Osteocyte (in vitro differentiated cells): Measurements from ENCODE around the gene DAPK3. TPM values are rescaled to one million over a fixed set of nuclear protein-coding genes. Genes with fewer than 3 reads are reported as not detected.

ENCODE experiments used
- DNase-seq: peaks from one replicate; pipeline ENCODE4 v3.0.0; 2021; ENCODE audit warnings: mixed read lengths; ENCODE audit not compliant: unreplicated experiment; ENCODE audit errors: extremely low spot score
- H3K27ac Mint-ChIP-seq: one replicate; pipeline ENCODE4 v1.8.0; 2021; ENCODE audit warnings: mild to moderate bottlenecking, mixed read lengths; ENCODE audit not compliant: unreplicated experiment
- H3K27me3 Mint-ChIP-seq: one replicate; pipeline ENCODE4 v1.8.0; 2021; ENCODE audit warnings: mixed read lengths; ENCODE audit not compliant: unreplicated experiment
- H3K36me3 Mint-ChIP-seq: one replicate; pipeline ENCODE4 v1.8.0; 2021; ENCODE audit warnings: mixed read lengths; ENCODE audit not compliant: unreplicated experiment
- H3K4me1 Mint-ChIP-seq: one replicate; pipeline ENCODE4 v1.8.0; 2021; ENCODE audit warnings: mixed read lengths; ENCODE audit not compliant: unreplicated experiment
- H3K4me3 Mint-ChIP-seq: one replicate; pipeline ENCODE4 v1.8.0; 2021; ENCODE audit warnings: mild to moderate bottlenecking, moderate library complexity, mixed read lengths; ENCODE audit not compliant: unreplicated experiment
- H3K9me3 Mint-ChIP-seq: one replicate; pipeline ENCODE4 v1.8.0; 2021; ENCODE audit warnings: mixed read lengths; ENCODE audit not compliant: unreplicated experiment
- total RNA-seq: library from RNA; stranded (reverse); gene quantifications from 2 replicates; pipeline ENCODE4 v1.2.1, GENCODE V29; 2021
- TF ChIP-seq, protein P1 (sequence below): fragments of 200-600 bp; sonication (generic); IDR thresholded peaks from 2 replicates; pipeline ENCODE4 v1.5.0; 2021; ENCODE audit warnings: antibody characterized with exemption, mild to moderate bottlenecking, moderate library complexity

DAPK3 gene
- total RNA-seq, 1 donor from 2014 or later, result 92.9 TPM

DNA sequence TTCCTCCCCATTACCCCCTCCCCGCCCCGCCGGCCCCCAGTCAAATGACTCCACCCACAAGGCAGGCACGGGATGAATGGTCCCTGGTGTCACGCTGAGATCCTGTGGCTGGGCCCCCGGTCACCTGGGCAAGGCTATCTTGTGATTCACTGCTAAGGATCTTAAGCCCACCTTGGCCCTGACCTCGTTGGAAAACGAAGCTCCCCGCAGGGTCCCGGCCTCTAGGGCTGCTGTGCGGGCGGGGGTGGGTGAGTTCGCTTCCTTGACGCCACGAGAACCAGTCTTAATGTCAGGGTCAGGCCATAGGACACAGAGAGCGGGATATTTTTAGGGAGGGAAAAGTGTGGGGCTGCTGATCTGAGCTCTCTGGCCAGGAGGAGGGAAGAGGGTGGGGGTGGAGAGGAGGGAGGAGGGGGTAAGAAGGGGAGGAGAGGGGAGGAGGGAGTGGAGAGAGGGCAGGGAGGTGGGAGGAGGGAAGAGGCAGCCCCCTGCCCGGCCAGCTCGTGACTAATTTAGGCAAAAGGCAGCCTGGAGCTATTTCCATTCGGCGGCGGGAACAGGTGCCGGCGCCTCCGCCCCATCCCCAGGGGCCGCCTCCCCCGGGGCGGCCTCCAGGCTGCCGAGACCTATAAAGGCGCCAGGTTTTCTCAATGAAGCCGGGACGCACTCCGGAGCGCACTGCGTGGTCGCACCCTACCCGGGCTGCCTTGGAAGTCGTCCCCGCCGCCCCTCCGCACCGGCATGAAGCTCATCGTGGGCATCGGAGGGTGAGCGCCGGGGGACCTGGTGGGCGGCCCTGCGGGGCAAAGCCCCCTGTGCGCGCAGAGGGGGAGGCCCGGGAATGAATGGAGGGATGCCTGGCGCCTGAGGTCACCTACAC, 37.7 kb downstream of the DAPK3 start, which contains the start of gene NMRK2:
NMRK2 (plus strand) TSS at position 139 of the 880 bp plus-strand sequence; CDS start at position 742, 603 bp downstream.
- H3K4me3 Mint-ChIP-seq, result no peak within 1 kb of the TSS
- H3K27me3 Mint-ChIP-seq, result peaks cover 21% of the 10 kb centered on the region
- no peak within 1 kb of the TSS for H3K27ac Mint-ChIP-seq
- H3K9me3 Mint-ChIP-seq, result no peaks in the 10 kb centered on the region
- H3K36me3 Mint-ChIP-seq, result peaks cover 2% of the 10 kb centered on the region
- H3K4me1 Mint-ChIP-seq, result no peaks in the 10 kb centered on the region
- no peak for DNase-seq
- TF ChIP-seq, protein P1, sequence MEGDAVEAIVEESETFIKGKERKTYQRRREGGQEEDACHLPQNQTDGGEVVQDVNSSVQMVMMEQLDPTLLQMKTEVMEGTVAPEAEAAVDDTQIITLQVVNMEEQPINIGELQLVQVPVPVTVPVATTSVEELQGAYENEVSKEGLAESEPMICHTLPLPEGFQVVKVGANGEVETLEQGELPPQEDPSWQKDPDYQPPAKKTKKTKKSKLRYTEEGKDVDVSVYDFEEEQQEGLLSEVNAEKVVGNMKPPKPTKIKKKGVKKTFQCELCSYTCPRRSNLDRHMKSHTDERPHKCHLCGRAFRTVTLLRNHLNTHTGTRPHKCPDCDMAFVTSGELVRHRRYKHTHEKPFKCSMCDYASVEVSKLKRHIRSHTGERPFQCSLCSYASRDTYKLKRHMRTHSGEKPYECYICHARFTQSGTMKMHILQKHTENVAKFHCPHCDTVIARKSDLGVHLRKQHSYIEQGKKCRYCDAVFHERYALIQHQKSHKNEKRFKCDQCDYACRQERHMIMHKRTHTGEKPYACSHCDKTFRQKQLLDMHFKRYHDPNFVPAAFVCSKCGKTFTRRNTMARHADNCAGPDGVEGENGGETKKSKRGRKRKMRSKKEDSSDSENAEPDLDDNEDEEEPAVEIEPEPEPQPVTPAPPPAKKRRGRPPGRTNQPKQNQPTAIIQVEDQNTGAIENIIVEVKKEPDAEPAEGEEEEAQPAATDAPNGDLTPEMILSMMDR, result no peak

DNA sequence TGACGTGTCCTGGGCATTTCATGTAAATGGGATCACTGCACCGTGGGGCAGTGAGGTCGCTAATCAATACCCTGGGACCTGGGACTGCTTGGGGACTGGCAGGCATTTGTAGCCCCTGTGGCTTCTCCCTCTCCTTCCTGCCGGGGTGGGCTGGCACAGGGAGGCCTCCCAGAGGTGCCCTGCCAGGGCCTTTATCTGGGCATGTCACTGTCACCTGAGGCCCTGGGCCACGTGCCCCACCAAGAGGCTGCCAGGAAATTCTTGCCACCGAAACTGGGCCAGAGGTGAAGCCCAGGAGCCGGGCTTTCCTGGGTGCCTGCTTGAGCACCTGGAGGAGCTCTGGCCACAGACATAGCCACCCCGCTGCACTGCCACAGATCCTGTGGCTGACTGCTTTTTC, 39.9 kb downstream of the DAPK3 start:
- no peaks in the 10 kb centered on the region for H3K9me3 Mint-ChIP-seq
- no peak overlapping the region for H3K4me3 Mint-ChIP-seq
- TF ChIP-seq, protein P1, result no peak
- DNase-seq, result no peak
- no peak overlapping the region for H3K27ac Mint-ChIP-seq
- H3K4me1 Mint-ChIP-seq, result no peaks in the 10 kb centered on the region
- peaks cover 25% of the 10 kb centered on the region for H3K27me3 Mint-ChIP-seq
- peaks cover 2% of the 10 kb centered on the region for H3K36me3 Mint-ChIP-seq

DNA sequence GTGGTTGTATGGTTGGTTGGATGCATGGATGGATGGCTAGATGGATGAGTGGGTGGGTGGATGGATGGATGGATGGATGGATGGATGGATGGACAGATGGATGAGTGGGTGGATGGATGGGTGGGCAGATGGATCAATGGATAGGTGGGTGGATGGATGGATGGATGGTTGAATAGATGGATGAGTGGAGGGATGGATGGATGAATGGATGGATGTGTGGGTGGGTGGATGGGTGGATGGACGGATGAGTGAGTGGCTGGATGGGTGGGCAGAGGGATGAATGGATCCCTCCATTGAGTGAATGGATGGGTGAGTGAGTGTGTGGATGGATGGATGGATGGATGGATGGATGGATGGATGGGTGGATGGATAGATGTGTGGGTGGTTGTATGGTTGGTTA, 47.0 kb downstream of the DAPK3 start:
- no peaks in the 10 kb centered on the region for H3K36me3 Mint-ChIP-seq
- H3K4me1 Mint-ChIP-seq, result no peaks in the 10 kb centered on the region
- peaks cover 4% of the 10 kb centered on the region for H3K27me3 Mint-ChIP-seq
- no peak overlapping the region for H3K4me3 Mint-ChIP-seq
- TF ChIP-seq, protein P1, result no peak
- peaks cover 5% of the 10 kb centered on the region for H3K9me3 Mint-ChIP-seq
- DNase-seq, result no peak
- no peak overlapping the region for H3K27ac Mint-ChIP-seq

DNA sequence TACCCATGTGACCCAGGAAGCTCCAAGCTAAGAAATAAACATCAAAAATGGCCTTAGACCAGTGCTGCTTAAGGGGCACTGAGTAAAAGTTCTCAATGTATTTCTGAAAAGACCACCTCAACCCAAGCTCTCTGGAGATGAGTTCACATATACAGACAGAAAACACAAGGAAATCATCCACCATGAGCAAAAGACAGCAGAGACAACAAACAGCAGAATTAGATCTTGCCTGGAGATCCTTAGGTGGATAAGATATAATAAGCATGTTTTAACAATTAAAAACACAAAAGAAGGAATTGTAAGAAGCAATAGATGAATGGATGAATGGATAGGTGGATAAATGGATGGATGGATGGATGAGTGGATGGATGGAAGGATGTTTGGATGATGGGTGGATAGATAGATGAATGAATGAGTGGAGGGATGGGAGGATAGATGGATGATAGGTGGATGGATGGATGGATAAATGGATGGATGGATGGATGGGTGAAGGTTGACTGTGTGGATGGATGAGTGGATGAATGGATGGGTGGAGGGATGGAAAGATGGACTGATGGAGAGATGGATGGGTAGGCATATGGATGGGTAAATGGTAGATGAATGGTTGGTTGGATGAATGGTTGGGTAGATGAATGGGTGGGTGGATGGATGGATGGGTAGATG, 47.7 kb downstream of the DAPK3 start:
- Mint-ChIP-seq H3K27me3 (peaks cover 4% of the 10 kb centered on the region), H3K4me3 (no peak overlapping the region), H3K36me3 (no peaks in the 10 kb centered on the region), H3K9me3 (peaks cover 5% of the 10 kb centered on the region), H3K4me1 (no peaks in the 10 kb centered on the region), H3K27ac (no peak overlapping the region)
- TF ChIP-seq, protein P1, result no peak
- DNase-seq, result no peak

DNA sequence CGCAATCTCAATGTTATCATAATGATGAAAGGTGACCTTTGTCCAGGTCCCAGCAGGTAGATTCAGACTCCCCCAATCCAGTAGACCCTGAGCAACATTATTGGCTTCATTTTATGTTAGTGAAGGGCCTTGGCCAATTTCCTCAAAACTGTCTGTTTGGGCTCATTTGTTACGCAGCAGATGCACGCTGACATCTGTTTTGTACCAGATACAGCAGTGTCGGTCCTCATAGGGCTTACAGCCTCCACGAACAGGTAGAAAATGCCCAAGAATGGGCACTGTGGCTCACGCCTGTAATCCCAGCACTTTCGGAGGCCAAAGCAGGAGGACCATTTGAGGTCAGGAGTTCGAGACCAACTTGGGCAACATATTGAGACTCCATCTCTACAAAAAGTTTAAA, 51.1 kb downstream of the DAPK3 start:
- no peaks in the 10 kb centered on the region for H3K4me1 Mint-ChIP-seq
- H3K27me3 Mint-ChIP-seq, result peaks cover 4% of the 10 kb centered on the region
- no peak for DNase-seq
- H3K9me3 Mint-ChIP-seq, result peaks cover 5% of the 10 kb centered on the region
- TF ChIP-seq, protein P1, result no peak
- H3K36me3 Mint-ChIP-seq, result no peaks in the 10 kb centered on the region
- no peak overlapping the region for H3K4me3 Mint-ChIP-seq
- H3K27ac Mint-ChIP-seq, result no peak overlapping the region
